ENCODE results near the gene WDR86.
A peak's percentile ranks its signal among the peaks of the same experiment; 100 is the strongest.

The WDR86 gene

GRCh38 chr7:151415375-151416105 lies 5.7 kb upstream of the WDR86 start:
- H3K27me3 ChIP-seq (ENCODE audit: insufficient read depth, poor library complexity, severe bottlenecking): peaks cover 7% of the 10 kb centered on the region
- TF ChIP-seq, protein P1, sequence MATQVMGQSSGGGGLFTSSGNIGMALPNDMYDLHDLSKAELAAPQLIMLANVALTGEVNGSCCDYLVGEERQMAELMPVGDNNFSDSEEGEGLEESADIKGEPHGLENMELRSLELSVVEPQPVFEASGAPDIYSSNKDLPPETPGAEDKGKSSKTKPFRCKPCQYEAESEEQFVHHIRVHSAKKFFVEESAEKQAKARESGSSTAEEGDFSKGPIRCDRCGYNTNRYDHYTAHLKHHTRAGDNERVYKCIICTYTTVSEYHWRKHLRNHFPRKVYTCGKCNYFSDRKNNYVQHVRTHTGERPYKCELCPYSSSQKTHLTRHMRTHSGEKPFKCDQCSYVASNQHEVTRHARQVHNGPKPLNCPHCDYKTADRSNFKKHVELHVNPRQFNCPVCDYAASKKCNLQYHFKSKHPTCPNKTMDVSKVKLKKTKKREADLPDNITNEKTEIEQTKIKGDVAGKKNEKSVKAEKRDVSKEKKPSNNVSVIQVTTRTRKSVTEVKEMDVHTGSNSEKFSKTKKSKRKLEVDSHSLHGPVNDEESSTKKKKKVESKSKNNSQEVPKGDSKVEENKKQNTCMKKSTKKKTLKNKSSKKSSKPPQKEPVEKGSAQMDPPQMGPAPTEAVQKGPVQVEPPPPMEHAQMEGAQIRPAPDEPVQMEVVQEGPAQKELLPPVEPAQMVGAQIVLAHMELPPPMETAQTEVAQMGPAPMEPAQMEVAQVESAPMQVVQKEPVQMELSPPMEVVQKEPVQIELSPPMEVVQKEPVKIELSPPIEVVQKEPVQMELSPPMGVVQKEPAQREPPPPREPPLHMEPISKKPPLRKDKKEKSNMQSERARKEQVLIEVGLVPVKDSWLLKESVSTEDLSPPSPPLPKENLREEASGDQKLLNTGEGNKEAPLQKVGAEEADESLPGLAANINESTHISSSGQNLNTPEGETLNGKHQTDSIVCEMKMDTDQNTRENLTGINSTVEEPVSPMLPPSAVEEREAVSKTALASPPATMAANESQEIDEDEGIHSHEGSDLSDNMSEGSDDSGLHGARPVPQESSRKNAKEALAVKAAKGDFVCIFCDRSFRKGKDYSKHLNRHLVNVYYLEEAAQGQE (IDR thresholded peaks at IDR 0.05; ENCODE audit: insufficient replicate concordance, low read depth): no peak
- TF ChIP-seq POLR2AphosphoS5 (IDR thresholded peaks at IDR 0.05; ENCODE audit: low read depth): peak; percentile 21; the same call in 1 of the 2 replicates
- peak; percentile 88 to 92 for DNase-seq (ENCODE audit: low read depth in 1 of 2, low spot score in 1 of 2)

GRCh38 chr7:151413241-151413640 lies 3.4 kb upstream of the WDR86 start:
- H3K27me3 ChIP-seq (ENCODE audit: insufficient read depth, poor library complexity, severe bottlenecking): peaks cover 27% of the 10 kb centered on the region
- TF ChIP-seq, protein P2, sequence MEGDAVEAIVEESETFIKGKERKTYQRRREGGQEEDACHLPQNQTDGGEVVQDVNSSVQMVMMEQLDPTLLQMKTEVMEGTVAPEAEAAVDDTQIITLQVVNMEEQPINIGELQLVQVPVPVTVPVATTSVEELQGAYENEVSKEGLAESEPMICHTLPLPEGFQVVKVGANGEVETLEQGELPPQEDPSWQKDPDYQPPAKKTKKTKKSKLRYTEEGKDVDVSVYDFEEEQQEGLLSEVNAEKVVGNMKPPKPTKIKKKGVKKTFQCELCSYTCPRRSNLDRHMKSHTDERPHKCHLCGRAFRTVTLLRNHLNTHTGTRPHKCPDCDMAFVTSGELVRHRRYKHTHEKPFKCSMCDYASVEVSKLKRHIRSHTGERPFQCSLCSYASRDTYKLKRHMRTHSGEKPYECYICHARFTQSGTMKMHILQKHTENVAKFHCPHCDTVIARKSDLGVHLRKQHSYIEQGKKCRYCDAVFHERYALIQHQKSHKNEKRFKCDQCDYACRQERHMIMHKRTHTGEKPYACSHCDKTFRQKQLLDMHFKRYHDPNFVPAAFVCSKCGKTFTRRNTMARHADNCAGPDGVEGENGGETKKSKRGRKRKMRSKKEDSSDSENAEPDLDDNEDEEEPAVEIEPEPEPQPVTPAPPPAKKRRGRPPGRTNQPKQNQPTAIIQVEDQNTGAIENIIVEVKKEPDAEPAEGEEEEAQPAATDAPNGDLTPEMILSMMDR (IDR thresholded peaks at IDR 0.05; ENCODE audit: insufficient read depth, low read length): no peak
- TF ChIP-seq POLR2AphosphoS5 (IDR thresholded peaks at IDR 0.05; ENCODE audit: low read depth) (no peak), SPI1 (IDR thresholded peaks at IDR 0.05; ENCODE audit: borderline replicate concordance, low read depth) (no peak), GABPA (IDR thresholded peaks at IDR 0.05; ENCODE audit: low read depth) (no peak)
- TF ChIP-seq, protein P1 (IDR thresholded peaks at IDR 0.05; ENCODE audit: insufficient replicate concordance, low read depth): no peak

More at GRCh38 chr7:151415375-151416105, 5.7 kb upstream of the WDR86 start:
- Histone ChIP-seq H3K27ac (replicated peaks) (peak overlapping the region; percentile 12; the same call in 1 of the 2 replicates), H3K4me3 (replicated peaks; ENCODE audit: insufficient read depth, low read length) (no peak overlapping the region)

DNA sequence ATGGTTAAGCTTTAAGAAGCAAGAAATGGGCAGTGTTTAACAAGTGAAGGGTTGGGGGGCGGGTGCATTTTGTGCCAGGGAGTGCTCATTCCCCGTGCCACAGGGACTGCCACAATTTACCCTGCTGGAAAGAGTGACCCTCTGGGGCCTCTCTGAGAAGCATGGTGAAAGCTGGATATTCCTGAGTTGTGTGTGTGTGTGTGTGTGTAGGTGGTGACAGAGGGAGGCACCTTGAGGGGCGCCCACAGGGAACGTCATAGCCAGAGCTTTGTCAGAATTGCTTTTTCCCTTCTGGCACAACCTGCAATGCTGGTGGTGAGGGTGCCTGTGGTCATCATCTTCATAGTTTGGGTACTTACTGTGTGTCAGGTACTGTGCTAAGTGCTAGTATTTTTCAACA lies 2.5 kb upstream of the WDR86 start:
- no peak overlapping the region for H3K27ac ChIP-seq (replicated peaks)
- DNase-seq (ENCODE audit: low read depth in 1 of 2, low spot score in 1 of 2): no peak
- H3K4me3 ChIP-seq (replicated peaks; ENCODE audit: insufficient read depth, low read length): no peak overlapping the region
- peaks cover 29% of the 10 kb centered on the region for H3K27me3 ChIP-seq (ENCODE audit: insufficient read depth, poor library complexity, severe bottlenecking)
- TF ChIP-seq, protein P1 (IDR thresholded peaks at IDR 0.05; ENCODE audit: insufficient replicate concordance, low read depth): no peak
- TF ChIP-seq, protein P2 (IDR thresholded peaks at IDR 0.05; ENCODE audit: insufficient read depth, low read length): no peak
- TF ChIP-seq SPI1 (IDR thresholded peaks at IDR 0.05; ENCODE audit: borderline replicate concordance, low read depth): no peak
- TF ChIP-seq GABPA (IDR thresholded peaks at IDR 0.05; ENCODE audit: low read depth): no peak
- no peak for TF ChIP-seq POLR2AphosphoS5 (IDR thresholded peaks at IDR 0.05; ENCODE audit: low read depth)

More at GRCh38 chr7:151413241-151413640, 3.4 kb upstream of the WDR86 start:
- Histone ChIP-seq H3K27ac (replicated peaks) (no peak overlapping the region), H3K4me3 (replicated peaks; ENCODE audit: insufficient read depth, low read length) (no peak overlapping the region)
- no peak for DNase-seq (ENCODE audit: low read depth in 1 of 2, low spot score in 1 of 2)

All from HL-60 (cell line).